GM18526 (cell line): ENCODE measurements around the gene RERE.

Source experiments
- POLR2A ChIP-seq: IDR thresholded peaks from 3 replicates; pipeline ENCODE4 v1.6.1; 2011; ENCODE audit not compliant: insufficient read length; ENCODE audit errors: extremely low read depth

Gene RERE

GRCh38 chr1:8562881-8563865, 254.3 kb downstream of the RERE start:
- no peak for TF ChIP-seq POLR2A

GRCh38 chr1:8562222-8562621, 255.2 kb downstream of the RERE start:
- TF ChIP-seq POLR2A, result no peak

- TF ChIP-seq POLR2A, result no peak
Measured at GRCh38 chr1:8560611-8561544, 256.6 kb downstream of the RERE start.

- no peak for TF ChIP-seq POLR2A
Measured at GRCh38 chr1:8560035-8560434, 257.4 kb downstream of the RERE start.

- no peak for TF ChIP-seq POLR2A
Measured at GRCh38 chr1:8555582-8555981, 261.9 kb downstream of the RERE start.

- no peak for TF ChIP-seq POLR2A
Measured at GRCh38 chr1:8554956-8555534, 262.4 kb downstream of the RERE start.

GRCh38 chr1:8552820-8553397, 264.5 kb downstream of the RERE start:
- TF ChIP-seq POLR2A, result no peak

- no peak for TF ChIP-seq POLR2A
Measured at GRCh38 chr1:8551613-8552489, 265.6 kb downstream of the RERE start.

GRCh38 chr1:8551057-8551456, 266.4 kb downstream of the RERE start:
- no peak for TF ChIP-seq POLR2A

- TF ChIP-seq POLR2A, result no peak
Measured at GRCh38 chr1:8547791-8548190, 269.6 kb downstream of the RERE start.

GRCh38 chr1:8545078-8545477, 272.4 kb downstream of the RERE start:
- TF ChIP-seq POLR2A, result no peak

GRCh38 chr1:8544644-8545043, 272.8 kb downstream of the RERE start:
- TF ChIP-seq POLR2A, result no peak

- no peak for TF ChIP-seq POLR2A
Measured at GRCh38 chr1:8543965-8544364, 273.5 kb downstream of the RERE start.

- TF ChIP-seq POLR2A, result no peak
Measured at GRCh38 chr1:8541961-8542521, 275.4 kb downstream of the RERE start.

GRCh38 chr1:8540971-8541370, 276.5 kb downstream of the RERE start:
- no peak for TF ChIP-seq POLR2A
